ENCODE measurements around the gene EIF2B2.
"Not testable (repeated sequence)": the region's sequence is repeated elsewhere in the genome, so short reads cannot be mapped to it uniquely, and the experiment has no call there.

Gene EIF2B2

DNA sequence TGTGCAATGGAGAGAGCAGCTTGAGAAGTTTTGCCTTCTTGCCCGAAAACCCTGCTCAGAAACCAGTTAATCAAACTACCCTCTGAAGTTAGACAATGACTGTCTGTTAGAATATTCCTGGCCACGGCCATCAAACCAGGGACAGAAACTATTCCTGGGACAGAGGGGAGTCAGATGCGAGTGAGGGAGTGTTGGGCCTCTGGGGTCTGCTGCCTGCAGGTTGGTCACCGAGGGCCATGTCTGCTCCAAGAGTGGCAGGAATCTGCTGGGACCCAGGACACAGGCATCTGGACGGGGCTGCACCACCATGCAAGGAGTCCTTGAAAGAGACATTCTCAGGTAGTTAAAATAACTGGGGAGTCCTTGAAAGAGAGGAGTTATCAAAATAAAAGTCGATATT lies 16.9 kb upstream of the EIF2B2 start:
- in situ Hi-C loops (cut with HindIII; ENCODE audit: low sequenced_read_pairs): no loop called here

DNA sequence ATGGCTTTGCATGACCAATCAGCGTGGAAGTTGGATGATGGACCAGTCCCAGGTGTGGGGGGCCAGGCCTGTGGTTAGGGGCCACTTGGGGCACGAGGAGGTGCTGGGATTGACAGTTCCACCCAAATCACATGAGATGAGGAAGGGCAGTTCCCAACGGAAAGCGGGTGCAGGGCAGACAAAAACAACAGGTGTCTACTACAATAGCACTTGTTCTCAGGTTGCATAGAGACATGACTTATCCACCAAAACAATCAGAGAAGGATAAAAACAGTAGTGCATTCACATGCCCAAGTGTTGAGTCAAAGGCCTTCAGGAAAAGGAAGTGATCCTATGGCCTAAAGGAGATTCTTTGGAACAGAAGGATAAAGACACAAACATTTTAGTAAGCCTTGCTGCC lies 14.6 kb upstream of the EIF2B2 start:
- in situ Hi-C loops (cut with HindIII; ENCODE audit: low sequenced_read_pairs): no loop called here

- in situ Hi-C loops (cut with HindIII; ENCODE audit: low sequenced_read_pairs): no loop called here
Measured at GRCh38 chr14:74988993-74989392, 13.7 kb upstream of the EIF2B2 start.

DNA sequence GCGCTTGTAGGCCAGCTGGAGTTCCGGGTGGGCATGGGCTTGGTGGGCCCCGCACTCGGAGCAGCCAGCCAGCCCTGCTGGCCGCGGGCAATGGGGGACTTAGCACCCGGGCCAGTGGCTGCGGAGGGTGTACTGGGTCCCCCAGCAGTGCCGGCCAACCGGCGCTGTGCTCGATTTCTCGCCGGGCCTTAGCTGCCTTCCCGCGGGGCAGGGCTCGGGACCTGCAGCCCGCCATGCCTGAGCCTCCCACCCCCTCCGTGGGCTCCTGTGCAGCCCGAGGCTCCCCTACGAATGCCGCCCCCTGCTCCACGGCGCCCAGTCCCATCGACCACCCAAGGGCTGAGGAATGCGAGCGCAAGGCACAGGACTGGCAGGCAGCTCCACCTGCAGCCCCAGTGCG lies 8.5 kb upstream of the EIF2B2 start:
- in situ Hi-C loops (cut with HindIII; ENCODE audit: low sequenced_read_pairs): not testable (repeated sequence)

DNA sequence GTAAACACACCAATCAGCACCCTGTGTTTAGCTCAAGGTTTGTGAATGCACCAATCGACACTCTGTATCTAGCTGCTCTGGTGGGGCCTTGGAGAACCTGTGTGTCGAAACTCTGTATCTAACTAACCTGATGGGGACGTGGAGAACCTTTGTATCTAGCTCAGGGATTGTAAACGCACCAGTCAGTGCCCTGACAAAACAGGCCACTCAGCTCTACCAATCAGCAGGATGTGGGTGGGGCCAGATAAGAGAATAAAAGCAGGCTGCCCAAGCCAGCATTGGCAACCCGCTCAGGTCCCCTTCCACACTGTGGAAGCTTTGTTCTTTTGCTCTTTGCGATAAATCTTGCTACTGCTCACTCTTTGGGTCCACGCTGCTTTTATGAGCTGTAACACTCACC lies 6.9 kb upstream of the EIF2B2 start:
- in situ Hi-C loops (cut with HindIII; ENCODE audit: low sequenced_read_pairs): not testable (repeated sequence)

GRCh38 chr14:75001261-75001660 lies 1.5 kb upstream of the EIF2B2 start:
- in situ Hi-C loops (cut with HindIII; ENCODE audit: low sequenced_read_pairs): no loop called here

GRCh38 chr14:75001899-75002298 lies 822 bp upstream of the EIF2B2 start:
- in situ Hi-C loops (cut with HindIII; ENCODE audit: low sequenced_read_pairs): no loop called here

- in situ Hi-C loops (cut with HindIII; ENCODE audit: low sequenced_read_pairs): no loop called here
Measured at GRCh38 chr14:75003250-75004027, 718 bp downstream of the EIF2B2 start.

- in situ Hi-C loops (cut with HindIII; ENCODE audit: low sequenced_read_pairs): no loop called here
Measured at GRCh38 chr14:75005357-75005756, 2.6 kb downstream of the EIF2B2 start.

GRCh38 chr14:75009176-75009575 lies 6.5 kb downstream of the EIF2B2 start:
- in situ Hi-C loops (cut with HindIII; ENCODE audit: low sequenced_read_pairs): no loop called here

GRCh38 chr14:75010472-75011093 lies 7.9 kb downstream of the EIF2B2 start:
- in situ Hi-C loops (cut with HindIII; ENCODE audit: low sequenced_read_pairs): loop anchor here (5.0 kb wide), 2 partner anchors 67 to 93 kb away; no protein-coding TSS in a partner anchor

- in situ Hi-C loops (cut with HindIII; ENCODE audit: low sequenced_read_pairs): loop anchor here (5.0 kb wide), 2 partner anchors 66 to 94 kb away; no protein-coding TSS in a partner anchor
Measured at GRCh38 chr14:75011356-75011994, 8.8 kb downstream of the EIF2B2 start.

DNA sequence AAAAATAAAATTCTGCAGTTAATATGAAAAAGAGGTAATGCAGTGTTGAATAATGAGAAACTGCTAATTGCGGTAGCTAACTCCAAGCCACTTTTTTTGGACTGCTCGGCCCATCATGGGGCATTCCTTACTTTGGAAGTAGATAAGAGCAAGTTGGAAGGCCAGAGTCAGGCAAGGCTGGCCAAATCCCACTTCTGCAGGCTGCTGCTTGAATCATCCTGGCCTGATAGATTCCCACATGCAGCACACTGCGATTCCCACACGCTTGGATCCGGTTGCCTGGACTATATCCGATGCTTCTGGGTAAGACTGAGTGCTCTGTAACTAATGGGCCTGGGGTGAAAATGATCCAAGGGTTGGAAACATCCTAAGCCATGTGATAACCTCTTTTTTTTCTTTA lies 10.6 kb downstream of the EIF2B2 start:
- in situ Hi-C loops (cut with HindIII; ENCODE audit: low sequenced_read_pairs): loop anchor here (5.0 kb wide), 2 partner anchors 64 to 96 kb away; no protein-coding TSS in a partner anchor

DNA sequence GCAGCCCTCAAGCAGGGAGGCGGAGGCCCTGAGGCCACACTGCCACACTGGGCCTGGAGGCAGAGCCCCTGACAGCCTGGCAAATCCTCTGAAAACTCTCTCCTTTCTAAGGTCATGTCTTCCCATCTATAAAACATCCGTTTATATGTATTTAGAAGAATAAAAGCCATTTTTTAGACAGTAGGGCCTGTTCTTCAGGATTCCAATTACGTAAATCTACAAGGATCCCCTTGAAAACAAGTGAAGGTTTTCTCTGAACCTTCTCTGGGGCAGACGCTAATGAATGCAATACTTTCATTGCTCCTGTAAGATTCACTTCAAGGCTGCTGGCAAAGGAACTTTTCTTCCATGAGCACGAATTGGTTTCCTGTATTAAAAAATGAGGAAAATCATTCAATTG lies 12.8 kb downstream of the EIF2B2 start:
- in situ Hi-C loops (cut with HindIII; ENCODE audit: low sequenced_read_pairs): loop anchor here (5.0 kb wide), 1 partner anchor 53 kb away; no protein-coding TSS in a partner anchor

DNA sequence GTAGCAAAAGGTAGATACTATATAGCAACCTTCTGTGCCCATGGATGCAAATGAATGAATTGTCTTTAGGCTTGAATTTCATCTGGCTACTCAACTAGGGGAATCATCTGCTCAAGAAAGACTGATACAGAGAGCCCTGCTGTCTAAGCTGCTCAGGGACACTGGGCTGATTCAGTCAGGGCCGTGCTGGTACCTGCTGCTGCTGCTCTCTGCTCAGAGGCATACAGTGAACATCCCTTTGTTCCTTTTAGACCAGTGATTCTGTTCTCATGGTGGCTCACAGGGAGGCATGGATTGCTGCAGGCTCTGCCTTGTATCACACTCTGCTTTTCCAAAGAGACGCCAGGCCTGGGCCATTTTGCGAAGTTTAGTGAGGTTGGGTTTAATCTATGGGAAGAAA lies 14.1 kb downstream of the EIF2B2 start:
- in situ Hi-C loops (cut with HindIII; ENCODE audit: low sequenced_read_pairs): loop anchor here (5.0 kb wide), 1 partner anchor 55 kb away; no protein-coding TSS in a partner anchor

GRCh38 chr14:75018694-75019093 lies 16.0 kb downstream of the EIF2B2 start:
- in situ Hi-C loops (cut with HindIII; ENCODE audit: low sequenced_read_pairs): loop anchor here (5.0 kb wide), 1 partner anchor 56 kb away; no protein-coding TSS in a partner anchor

DNA sequence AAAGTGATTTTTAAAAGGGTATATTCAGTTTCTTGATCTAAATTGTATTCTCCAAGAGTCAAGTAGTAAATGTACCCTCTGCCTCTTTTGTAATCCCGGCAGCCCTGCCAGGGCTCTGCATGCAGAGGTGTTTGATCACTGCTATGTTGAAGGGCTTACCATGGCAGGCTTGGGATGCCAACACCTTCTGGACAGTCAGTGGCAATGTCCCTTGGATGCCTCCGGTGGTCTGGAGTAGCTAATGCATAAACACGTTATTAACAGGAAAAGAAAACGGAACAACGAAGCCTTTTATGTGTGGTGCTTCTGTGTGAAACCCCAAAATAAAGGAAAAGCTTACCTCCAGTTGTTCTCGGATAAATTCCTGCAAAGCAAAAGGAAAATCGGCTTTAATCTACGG lies 19.9 kb downstream of the EIF2B2 start:
- in situ Hi-C loops (cut with HindIII; ENCODE audit: low sequenced_read_pairs): no loop called here

- in situ Hi-C loops (cut with HindIII; ENCODE audit: low sequenced_read_pairs): no loop called here
Measured at GRCh38 chr14:75023108-75023507, 20.4 kb downstream of the EIF2B2 start.

- in situ Hi-C loops (cut with HindIII; ENCODE audit: low sequenced_read_pairs): no loop called here
Measured at GRCh38 chr14:75025082-75025481, 22.4 kb downstream of the EIF2B2 start.

DNA sequence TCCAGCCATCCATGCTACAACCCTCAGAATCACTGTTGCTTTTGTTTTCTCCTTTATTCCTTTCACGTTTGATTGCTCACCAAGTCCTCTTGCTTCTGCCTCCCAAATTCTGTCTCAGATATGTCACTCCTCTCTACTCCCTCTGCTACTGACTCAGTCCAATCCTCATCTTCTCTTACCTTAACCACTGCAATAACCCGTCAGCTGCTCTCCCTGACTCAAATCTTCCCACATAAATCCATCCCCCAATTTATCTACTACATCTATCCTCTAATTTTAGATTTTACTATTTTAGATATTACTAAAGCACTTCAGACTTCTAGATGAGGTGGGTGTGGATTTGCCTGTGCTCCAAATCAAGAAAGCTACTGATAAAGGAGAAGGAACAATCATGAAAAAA lies 23.2 kb downstream of the EIF2B2 start:
- in situ Hi-C loops (cut with HindIII; ENCODE audit: low sequenced_read_pairs): no loop called here

DNA sequence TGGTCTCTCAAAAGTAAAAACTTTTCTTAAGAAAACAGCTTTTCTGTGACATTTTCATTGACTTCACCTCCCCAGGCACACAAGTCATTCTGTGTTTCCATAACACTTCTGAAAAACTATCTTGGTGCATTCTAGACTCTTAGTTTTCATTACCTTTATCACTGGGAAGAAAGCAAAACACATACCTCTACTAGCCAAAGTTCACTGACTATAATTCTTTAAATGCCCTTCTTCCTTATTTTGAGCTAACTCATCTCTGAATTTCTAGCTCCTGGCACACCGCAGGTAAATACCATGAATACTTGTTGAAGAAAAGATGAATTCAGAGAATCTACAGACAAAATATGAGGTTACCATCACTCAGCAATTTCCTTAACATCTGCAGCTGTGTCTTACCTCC lies 27.4 kb downstream of the EIF2B2 start:
- in situ Hi-C loops (cut with HindIII; ENCODE audit: low sequenced_read_pairs): no loop called here

GRCh38 chr14:75032939-75033338 lies 30.2 kb downstream of the EIF2B2 start:
- in situ Hi-C loops (cut with HindIII; ENCODE audit: low sequenced_read_pairs): no loop called here

All from endothelial cell of hepatic sinusoid (primary cell).